Measurements from ENCODE around the gene FGF6.

The FGF6 gene

GRCh38 chr12:4450551-4451112, 5.0 kb upstream of the FGF6 start:
- no peaks in the 10 kb centered on the region for H3K27me3 ChIP-seq (replicated peaks)
- no peak for TF ChIP-seq CTCF (IDR thresholded peaks at IDR 0.05; ENCODE audit: low read depth, low read length, missing control alignments)
- no peak overlapping the region for H3K27ac ChIP-seq
- no peak for DNase-seq
- H3K36me3 ChIP-seq (replicated peaks): no peaks in the 10 kb centered on the region
- in situ Hi-C loops (cut with HindIII; ENCODE audit: low pct_ligation_motif_present, low sequenced_read_pairs): no loop called here
- H3K4me3 ChIP-seq (ENCODE audit: low read depth, low read length): no peak overlapping the region

- Histone ChIP-seq H3K4me3 (ENCODE audit: low read depth, low read length) (no peak overlapping the region), H3K27me3 (replicated peaks) (no peaks in the 10 kb centered on the region), H3K36me3 (replicated peaks) (no peaks in the 10 kb centered on the region), H3K27ac (no peak overlapping the region)
- no peak for DNase-seq
- no peak for TF ChIP-seq CTCF (IDR thresholded peaks at IDR 0.05; ENCODE audit: low read depth, low read length, missing control alignments)
- in situ Hi-C loops (cut with HindIII; ENCODE audit: low pct_ligation_motif_present, low sequenced_read_pairs): no loop called here
These were observed 4.2 kb upstream of the FGF6 start for GRCh38 chr12:4449851-4450221.

- no peak for TF ChIP-seq CTCF (IDR thresholded peaks at IDR 0.05; ENCODE audit: low read depth, low read length, missing control alignments)
- Histone ChIP-seq H3K36me3 (replicated peaks) (no peaks in the 10 kb centered on the region), H3K4me3 (ENCODE audit: low read depth, low read length) (no peak overlapping the region), H3K27me3 (replicated peaks) (no peaks in the 10 kb centered on the region), H3K27ac (no peak overlapping the region)
- in situ Hi-C loops (cut with HindIII; ENCODE audit: low pct_ligation_motif_present, low sequenced_read_pairs): no loop called here
- DNase-seq: no peak
These were observed 3.6 kb upstream of the FGF6 start for GRCh38 chr12:4448943-4449850.

GRCh38 chr12:4448371-4448940, 2.8 kb upstream of the FGF6 start:
- in situ Hi-C loops (cut with HindIII; ENCODE audit: low pct_ligation_motif_present, low sequenced_read_pairs): no loop called here
- Histone ChIP-seq H3K4me3 (ENCODE audit: low read depth, low read length) (no peak overlapping the region), H3K27me3 (replicated peaks) (no peaks in the 10 kb centered on the region), H3K27ac (no peak overlapping the region), H3K36me3 (replicated peaks) (no peaks in the 10 kb centered on the region)
- TF ChIP-seq CTCF (IDR thresholded peaks at IDR 0.05; ENCODE audit: low read depth, low read length, missing control alignments): no peak
- no peak for DNase-seq

- Histone ChIP-seq H3K27ac (no peak overlapping the region), H3K36me3 (replicated peaks) (no peaks in the 10 kb centered on the region), H3K4me3 (ENCODE audit: low read depth, low read length) (no peak overlapping the region), H3K27me3 (replicated peaks) (no peaks in the 10 kb centered on the region)
- in situ Hi-C loops (cut with HindIII; ENCODE audit: low pct_ligation_motif_present, low sequenced_read_pairs): no loop called here
- no peak for TF ChIP-seq CTCF (IDR thresholded peaks at IDR 0.05; ENCODE audit: low read depth, low read length, missing control alignments)
- DNase-seq: no peak
These were observed 1.5 kb upstream of the FGF6 start for GRCh38 chr12:4447151-4447550.
